HG02852 (cell line): ENCODE measurements around the gene GGPS1.
"Not testable (repeated sequence)": the region's sequence is repeated elsewhere in the genome, so short reads cannot be mapped to it uniquely, and the experiment has no call there.

Source experiments
- ATAC-seq: cut with Tn5 transposase; IDR thresholded peaks from one replicate; pipeline ENCODE4 v1.9.1; 2021; ENCODE audit warnings: mild to moderate bottlenecking, moderate library complexity; ENCODE audit not compliant: unreplicated experiment

The GGPS1 gene

DNA sequence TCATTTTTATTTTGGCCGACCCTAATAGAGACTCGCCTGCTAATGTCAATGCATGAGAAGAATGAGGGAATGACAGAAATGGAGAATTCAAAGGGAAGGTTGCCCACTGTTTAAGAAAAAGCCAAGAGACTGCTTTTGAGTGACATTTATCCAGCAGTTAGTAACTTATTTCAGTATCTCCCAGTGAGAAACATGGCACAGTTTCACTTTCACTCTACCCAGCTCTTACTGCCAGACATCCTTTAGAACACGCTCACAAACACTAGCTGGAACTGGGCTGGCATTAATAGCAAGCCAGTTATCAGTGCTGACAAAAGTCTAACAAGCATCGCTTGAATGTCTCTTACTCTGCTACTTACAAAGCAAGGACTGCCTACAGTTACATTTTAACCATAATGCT lies 8.5 kb downstream of the GGPS1 start:
- no peak for ATAC-seq

DNA sequence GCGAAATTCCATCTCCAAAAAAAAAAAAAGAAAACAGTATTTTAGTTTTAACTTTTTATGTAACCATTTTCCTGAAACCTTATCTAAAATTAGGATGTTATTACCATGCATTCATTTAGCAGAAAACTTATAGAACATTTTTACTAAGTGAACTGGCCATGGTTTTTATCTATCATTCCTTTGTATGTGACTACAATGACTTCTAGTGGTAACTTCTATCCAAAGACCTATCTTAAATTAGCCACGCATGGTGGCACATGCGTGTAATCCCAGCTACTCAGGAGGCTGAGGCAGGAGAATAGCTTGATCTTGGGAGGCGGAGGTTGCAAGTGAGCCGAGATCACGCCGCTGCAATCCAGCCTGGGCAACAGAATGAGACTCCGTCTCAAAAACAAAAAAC lies 11.4 kb downstream of the GGPS1 start:
- ATAC-seq, result no peak

DNA sequence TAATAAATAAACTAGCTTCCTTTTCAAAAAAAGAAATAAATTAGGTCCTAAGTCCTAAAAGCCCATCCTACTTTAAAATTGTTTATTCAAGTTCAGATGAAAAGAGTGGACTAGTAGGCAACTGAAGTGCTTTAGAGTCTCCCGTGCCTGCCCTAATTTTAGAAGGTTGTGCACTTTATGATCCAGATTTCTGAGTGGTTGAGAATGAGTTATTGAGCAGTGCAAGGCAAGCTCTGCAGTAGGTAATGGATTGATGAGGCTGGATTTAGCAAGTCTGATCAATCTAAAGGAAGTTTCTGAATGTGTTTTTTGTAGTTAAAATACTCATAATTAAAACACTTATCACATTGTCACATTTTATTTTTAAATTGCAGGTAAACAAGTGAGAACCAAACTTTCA lies 13.0 kb downstream of the GGPS1 start:
- ATAC-seq, result no peak

GRCh38 chr1:235342039-235342438 lies 13.7 kb downstream of the GGPS1 start:
- ATAC-seq, result no peak

DNA sequence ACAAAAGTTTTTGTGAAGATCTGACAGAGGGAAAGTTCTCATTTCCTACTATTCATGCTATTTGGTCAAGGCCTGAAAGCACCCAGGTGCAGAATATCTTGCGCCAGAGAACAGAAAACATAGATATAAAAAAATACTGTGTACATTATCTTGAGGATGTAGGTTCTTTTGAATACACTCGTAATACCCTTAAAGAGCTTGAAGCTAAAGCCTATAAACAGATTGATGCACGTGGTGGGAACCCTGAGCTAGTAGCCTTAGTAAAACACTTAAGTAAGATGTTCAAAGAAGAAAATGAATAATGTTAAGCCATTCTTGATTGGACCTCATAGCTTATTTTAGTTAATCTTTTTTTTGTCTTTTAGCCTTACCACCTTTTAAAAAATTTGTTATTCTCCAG lies 14.1 kb downstream of the GGPS1 start:
- ATAC-seq, result no peak

GRCh38 chr1:235343726-235344125 lies 15.4 kb downstream of the GGPS1 start:
- no peak for ATAC-seq

DNA sequence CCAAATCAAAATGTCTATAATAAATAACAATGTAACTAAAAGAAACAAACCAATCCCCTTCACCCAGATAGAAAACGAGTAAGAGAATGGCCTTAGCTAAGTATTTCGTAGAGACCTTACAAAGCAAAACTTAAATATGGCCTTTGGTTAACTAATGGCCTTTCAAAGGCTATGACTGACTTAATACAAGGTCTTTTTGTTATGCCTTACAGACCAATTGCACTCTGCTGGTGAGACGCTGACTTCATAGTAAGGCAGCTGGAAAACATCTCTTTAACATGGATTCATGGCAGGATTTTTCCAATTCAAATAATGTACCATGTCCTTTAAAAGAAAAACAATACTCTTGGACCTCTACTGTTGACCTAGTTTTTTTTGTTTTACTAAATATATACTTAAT lies 23.1 kb downstream of the GGPS1 start:
- no peak for ATAC-seq

DNA sequence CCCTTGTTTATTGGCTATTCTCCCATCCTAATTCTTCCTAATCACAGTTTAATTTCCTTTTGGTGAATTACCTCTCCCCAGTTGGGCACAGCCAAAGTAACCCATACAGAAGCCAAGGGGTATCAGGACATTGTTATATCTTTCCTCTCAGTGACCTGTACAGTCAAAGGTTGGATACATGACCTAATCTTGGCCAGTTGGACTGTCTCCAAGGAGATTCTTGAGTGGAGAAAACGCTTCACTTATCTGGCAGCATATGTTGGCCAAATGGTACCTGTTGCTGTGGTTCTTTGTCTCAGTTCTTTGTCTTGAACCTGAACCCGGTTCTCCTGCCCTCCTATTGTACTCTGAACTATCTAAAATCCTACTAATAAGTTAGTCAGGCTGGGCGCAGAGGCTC lies 23.5 kb downstream of the GGPS1 start:
- no peak for ATAC-seq

DNA sequence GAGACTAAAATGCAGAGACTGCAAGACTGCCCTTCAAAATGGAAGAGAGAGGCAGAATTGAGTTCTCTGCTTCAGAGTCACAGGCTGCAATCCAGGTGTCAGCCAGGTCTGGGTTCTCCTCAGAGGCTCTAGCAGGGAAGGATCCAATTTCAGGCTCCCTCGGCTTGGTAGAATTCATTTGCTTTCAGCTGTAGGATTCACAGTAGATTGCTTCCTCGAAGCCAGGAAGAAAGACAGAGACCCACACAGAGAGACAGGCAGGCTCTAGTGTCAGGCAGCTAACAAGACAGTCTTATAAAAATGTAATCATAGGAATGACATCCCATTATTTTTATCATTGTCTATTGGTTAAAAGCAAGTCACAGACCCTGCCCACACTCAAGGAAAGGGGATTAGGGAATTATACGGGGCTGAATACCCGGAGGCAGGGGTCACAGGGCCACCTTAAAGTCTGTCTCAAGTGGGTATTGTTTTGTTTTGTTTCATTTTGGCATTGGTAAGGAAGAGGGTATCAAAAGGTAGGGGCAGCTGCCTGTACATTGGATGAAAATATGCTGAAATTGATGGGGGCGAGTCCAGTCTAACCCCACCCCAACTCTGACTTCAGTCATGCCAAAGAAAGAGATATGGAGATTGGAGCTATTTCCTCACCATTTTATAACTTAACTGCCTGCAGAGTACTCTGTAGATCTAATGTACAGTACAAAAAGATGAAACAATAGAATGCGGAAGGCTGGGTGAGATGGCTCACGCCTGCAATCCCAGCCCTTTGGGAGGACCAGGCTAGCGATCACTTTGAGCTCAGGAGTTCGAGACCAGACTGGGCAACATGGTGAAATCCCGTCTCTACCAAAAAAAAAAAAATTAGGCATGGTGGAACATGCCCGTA lies 29.4 kb downstream of the GGPS1 start:
- no peak for ATAC-seq

DNA sequence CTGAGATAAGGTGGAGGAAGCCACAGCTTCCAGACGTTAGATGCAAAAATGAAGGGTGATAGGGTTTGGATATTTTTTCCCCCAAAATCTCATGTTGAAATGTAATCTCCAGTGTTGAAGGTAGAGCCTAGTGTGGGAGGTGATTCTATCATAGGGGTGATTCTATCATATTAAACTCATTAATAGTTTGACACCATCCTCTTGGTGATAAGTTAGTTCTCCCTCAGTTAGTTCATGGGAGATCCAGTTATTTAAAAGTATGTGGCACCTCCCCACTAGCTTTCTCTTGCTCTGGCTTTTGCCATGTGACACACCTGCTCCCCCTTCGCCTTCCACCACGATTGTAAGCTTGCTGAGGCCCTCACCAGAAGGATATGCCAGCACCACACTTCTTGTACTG lies 30.5 kb downstream of the GGPS1 start:
- no peak for ATAC-seq

GRCh38 chr1:235364189-235364588 lies 35.8 kb downstream of the GGPS1 start:
- not testable (repeated sequence) for ATAC-seq

DNA sequence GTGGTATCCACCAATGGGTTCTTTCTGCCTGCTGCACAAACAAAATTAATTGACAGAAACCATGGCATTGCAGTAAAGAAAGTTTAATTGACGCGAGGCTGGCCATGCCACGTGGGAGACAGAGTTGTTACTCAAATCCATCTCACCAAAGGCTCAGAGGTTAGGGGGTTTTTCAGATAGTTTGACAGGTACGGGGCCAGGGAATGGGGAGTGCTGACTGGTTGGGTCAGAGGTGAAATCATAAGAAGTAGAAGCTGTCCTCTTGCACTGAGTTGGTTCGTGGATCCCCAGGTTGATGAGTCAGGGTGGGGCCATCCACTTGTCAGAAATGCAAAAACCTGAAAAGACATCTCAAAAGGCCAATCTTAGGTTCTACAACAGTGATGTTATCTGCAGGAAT lies 37.9 kb downstream of the GGPS1 start:
- ATAC-seq, result no peak

GRCh38 chr1:235367000-235367908 lies 38.9 kb downstream of the GGPS1 start, which contains the start of gene TBCE:
Gene TBCE, plus strand, starts transcription at chr1:235367427. Its CDS starts 12,623 bp downstream, at chr1:235380050.
- peak; percentile 100 for ATAC-seq

DNA sequence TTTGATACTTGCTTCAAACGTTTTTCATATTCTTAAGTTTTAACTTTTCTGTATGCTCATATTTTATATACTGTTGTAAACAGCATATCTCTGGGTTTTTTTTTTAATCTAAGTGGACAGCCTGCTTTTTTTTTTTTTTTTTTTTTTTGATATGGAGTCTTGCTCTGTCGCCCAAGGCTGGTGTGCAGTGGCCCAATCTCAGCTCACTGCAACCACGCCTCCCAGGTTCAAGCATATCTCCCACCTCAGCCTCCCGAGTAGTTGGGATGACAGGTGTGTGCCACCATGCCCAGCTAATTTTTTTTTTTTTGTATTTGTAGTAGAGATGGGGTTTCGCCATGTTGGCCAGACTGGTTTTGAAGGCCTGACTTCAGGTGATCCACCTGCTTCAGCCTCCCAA lies 40.1 kb downstream of the GGPS1 start:
- no peak for ATAC-seq

DNA sequence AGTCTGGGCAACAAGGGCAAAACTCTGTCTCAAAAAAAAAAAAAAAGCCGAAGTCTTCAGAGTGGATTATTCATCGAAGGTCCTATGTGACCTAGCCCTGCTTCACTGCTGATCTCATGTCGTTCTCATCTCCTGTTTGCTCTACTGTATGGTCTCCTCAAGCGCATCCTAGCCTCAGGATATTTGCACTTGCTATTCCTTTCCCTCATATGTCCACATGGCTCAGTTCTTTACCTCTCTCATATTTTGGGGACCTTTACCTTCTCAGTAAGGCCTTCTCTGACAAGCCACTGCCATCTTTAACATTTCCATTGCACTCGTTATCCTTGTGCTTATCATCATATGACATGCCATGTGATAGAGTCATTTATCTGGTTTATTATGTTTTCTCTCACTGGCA lies 41.4 kb downstream of the GGPS1 start:
- no peak for ATAC-seq

- no peak for ATAC-seq
Measured at GRCh38 chr1:235375919-235376605, 47.7 kb downstream of the GGPS1 start.

DNA sequence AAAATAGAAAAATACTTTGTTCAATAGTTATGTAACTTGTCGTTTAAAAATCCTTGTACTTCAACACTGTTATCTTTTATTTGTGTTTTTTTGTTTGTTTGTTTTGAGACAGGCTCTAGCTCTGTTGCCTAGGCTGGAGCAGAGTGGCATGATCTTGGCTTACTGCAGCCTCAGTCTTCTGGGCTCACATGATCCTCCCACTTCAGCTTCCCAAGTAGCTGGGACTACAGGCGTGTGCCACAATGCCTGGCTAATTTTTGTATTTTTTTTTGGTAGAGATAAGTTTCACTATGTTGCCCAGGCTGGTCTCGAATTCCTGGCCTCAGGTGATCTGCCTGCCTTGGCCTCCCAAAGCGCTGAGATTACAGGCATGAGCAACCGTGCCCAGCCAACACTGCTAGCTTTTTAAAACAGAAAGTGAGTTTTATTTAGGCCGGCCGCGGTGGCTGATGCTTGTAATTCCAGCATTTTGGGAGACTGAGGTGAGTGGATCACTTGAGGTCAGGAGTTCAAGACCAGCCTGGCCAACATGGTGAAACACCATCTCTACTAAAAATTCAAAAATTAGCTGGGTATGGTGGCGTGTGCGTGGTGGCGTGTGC lies 49.9 kb downstream of the GGPS1 start:
- ATAC-seq, result not testable (repeated sequence)

GRCh38 chr1:235381955-235382739 lies 53.8 kb downstream of the GGPS1 start:
- ATAC-seq, result not testable (repeated sequence)

GRCh38 chr1:235385633-235386032 lies 57.3 kb downstream of the GGPS1 start:
- ATAC-seq, result not testable (repeated sequence)

GRCh38 chr1:235391874-235392273 lies 63.5 kb downstream of the GGPS1 start:
- no peak for ATAC-seq
